HepG2 (cell line): ENCODE results near the gene FGD4.
A peak's percentile ranks its signal among the peaks of the same experiment; 100 is the strongest.

Source experiments
- KDM1A ChIP-seq: IDR thresholded peaks from 2 replicates; pipeline ENCODE4 v1.6.1; 2016; ENCODE audit warnings: missing compliant biosample characterization
- POLR2A ChIP-seq, 2 experiments: IDR thresholded peaks; 2 replicates each; pipeline ENCODE4 v1.6.1; 2011; ENCODE audit warnings: low read depth in 2 of 2, low read length in 2 of 2, mild to moderate bottlenecking in 1 of 2, moderate library complexity in 1 of 2; ENCODE audit not compliant: insufficient read depth in 1 of 2
- SALL2 ChIP-seq: sonication (generic); formaldehyde crosslinking; IDR thresholded peaks from 2 replicates; pipeline ENCODE4 v1.8.1; 2023; ENCODE audit warnings: mild to moderate bottlenecking, missing genetic modification reagents, inconsistent platforms
- TBL1XR1 ChIP-seq: fragments of 150-350 bp; IDR thresholded peaks from 2 replicates; pipeline ENCODE4 v1.6.1; 2014; ENCODE audit warnings: borderline replicate concordance, low read length; ENCODE audit not compliant: partially characterized antibody
- ZFP62 ChIP-seq: sonication (generic); formaldehyde crosslinking; IDR thresholded peaks from 2 replicates; pipeline ENCODE4 v1.4.0; 2020; ENCODE audit warnings: missing genetic modification reagents
- ZNF350 ChIP-seq: sonication (generic); formaldehyde crosslinking; IDR thresholded peaks from 2 replicates; pipeline ENCODE4 v1.4.0; 2020; ENCODE audit warnings: mild to moderate bottlenecking, low read depth, missing genetic modification reagents, borderline replicate concordance
- TF ChIP-seq, protein P1 (sequence below): sonication (generic); formaldehyde crosslinking; IDR thresholded peaks from 2 replicates; pipeline ENCODE4 v1.8.1; 2022; ENCODE audit warnings: low read depth, mild to moderate bottlenecking, missing genetic modification reagents
- TF ChIP-seq, protein P2 (sequence below): sonication (generic); formaldehyde crosslinking; IDR thresholded peaks from 2 replicates; pipeline ENCODE4 v1.4.0; 2020; ENCODE audit warnings: missing genetic modification reagents

DNA sequence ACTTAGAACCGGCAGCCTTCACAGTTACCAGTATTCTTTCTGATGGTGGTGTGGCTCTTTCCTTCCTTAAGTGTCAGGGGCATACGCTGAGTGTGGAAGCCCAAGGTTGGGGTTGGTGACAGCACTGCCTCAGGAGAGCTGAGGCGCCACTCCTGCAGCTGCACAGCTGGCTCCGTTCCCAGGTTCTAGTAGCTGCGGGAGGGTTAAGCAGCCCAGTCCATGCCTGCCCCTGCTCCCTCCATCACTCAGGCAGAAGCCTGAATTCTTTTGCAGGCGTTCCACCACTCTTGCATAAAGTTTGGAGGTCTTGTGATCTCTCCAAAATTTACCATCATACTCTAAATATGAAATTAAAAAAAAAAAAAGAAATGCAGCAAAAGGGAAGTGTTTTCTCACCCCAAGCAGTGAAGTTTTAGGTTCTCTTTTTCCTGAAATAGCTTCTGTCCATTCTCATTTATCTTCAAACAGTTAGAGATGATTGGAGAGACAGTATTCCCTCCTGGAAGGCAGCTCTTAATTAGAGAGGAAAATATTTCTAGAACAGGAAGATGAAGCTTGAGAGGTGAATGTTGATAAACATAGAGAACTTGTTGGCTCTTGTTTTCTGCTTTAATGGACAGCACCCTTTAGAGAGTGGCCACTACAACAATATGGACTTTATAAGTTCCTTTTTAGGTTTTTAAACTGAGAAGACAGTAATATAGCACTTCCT lies 136.1 kb downstream of the FGD4 start:
- TF ChIP-seq SALL2 (CRISPR knock-in tag) (no peak), ZNF350 (CRISPR knock-in tag) (no peak), POLR2A (IDR thresholded peaks at IDR 0.05; ENCODE audit: insufficient read depth in 1 of 2, low read depth in 2 of 2, low read length in 2 of 2) (no peak), TBL1XR1 (no peak), KDM1A (CRISPR knock-in tag) (no peak), ZFP62 (no peak)
- TF ChIP-seq, protein P1, sequence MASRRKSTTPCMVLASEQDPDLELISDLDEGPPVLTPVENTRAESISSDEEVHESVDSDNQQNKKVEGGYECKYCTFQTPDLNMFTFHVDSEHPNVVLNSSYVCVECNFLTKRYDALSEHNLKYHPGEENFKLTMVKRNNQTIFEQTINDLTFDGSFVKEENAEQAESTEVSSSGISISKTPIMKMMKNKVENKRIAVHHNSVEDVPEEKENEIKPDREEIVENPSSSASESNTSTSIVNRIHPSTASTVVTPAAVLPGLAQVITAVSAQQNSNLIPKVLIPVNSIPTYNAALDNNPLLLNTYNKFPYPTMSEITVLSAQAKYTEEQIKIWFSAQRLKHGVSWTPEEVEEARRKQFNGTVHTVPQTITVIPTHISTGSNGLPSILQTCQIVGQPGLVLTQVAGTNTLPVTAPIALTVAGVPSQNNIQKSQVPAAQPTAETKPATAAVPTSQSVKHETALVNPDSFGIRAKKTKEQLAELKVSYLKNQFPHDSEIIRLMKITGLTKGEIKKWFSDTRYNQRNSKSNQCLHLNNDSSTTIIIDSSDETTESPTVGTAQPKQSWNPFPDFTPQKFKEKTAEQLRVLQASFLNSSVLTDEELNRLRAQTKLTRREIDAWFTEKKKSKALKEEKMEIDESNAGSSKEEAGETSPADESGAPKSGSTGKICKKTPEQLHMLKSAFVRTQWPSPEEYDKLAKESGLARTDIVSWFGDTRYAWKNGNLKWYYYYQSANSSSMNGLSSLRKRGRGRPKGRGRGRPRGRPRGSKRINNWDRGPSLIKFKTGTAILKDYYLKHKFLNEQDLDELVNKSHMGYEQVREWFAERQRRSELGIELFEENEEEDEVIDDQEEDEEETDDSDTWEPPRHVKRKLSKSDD (CRISPR knock-in tag), result no peak
- TF ChIP-seq, protein P2, sequence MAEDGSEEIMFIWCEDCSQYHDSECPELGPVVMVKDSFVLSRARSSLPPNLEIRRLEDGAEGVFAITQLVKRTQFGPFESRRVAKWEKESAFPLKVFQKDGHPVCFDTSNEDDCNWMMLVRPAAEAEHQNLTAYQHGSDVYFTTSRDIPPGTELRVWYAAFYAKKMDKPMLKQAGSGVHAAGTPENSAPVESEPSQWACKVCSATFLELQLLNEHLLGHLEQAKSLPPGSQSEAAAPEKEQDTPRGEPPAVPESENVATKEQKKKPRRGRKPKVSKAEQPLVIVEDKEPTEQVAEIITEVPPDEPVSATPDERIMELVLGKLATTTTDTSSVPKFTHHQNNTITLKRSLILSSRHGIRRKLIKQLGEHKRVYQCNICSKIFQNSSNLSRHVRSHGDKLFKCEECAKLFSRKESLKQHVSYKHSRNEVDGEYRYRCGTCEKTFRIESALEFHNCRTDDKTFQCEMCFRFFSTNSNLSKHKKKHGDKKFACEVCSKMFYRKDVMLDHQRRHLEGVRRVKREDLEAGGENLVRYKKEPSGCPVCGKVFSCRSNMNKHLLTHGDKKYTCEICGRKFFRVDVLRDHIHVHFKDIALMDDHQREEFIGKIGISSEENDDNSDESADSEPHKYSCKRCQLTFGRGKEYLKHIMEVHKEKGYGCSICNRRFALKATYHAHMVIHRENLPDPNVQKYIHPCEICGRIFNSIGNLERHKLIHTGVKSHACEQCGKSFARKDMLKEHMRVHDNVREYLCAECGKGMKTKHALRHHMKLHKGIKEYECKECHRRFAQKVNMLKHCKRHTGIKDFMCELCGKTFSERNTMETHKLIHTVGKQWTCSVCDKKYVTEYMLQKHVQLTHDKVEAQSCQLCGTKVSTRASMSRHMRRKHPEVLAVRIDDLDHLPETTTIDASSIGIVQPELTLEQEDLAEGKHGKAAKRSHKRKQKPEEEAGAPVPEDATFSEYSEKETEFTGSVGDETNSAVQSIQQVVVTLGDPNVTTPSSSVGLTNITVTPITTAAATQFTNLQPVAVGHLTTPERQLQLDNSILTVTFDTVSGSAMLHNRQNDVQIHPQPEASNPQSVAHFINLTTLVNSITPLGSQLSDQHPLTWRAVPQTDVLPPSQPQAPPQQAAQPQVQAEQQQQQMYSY (CRISPR knock-in tag), result peak; percentile 38; the same call in 1 of the 2 replicates
